Type B pancreatic cell (in vitro differentiated cells): Measurements from ENCODE around the gene PPDPF. TPM values are rescaled to one million over a fixed set of nuclear protein-coding genes. Genes with fewer than 3 reads are reported as not detected.

Source experiments
- DNase-seq: peaks from one replicate; pipeline ENCODE4 v3.0.0; 2021; ENCODE audit warnings: mixed read lengths; ENCODE audit not compliant: unreplicated experiment; ENCODE audit errors: extremely low spot score
- H3K27ac Mint-ChIP-seq: 2 replicates; pipeline ENCODE4 v1.8.0; 2021; ENCODE audit warnings: mild to moderate bottlenecking, mixed read lengths
- H3K27me3 Mint-ChIP-seq: 2 replicates; pipeline ENCODE4 v1.8.0; 2021; ENCODE audit warnings: mixed read lengths
- H3K36me3 Mint-ChIP-seq: 2 replicates; pipeline ENCODE4 v1.8.0; 2021; ENCODE audit warnings: mixed read lengths
- H3K4me1 Mint-ChIP-seq: one replicate; pipeline ENCODE4 v1.8.0; 2021; ENCODE audit warnings: mixed read lengths; ENCODE audit not compliant: unreplicated experiment
- H3K4me3 Mint-ChIP-seq: 2 replicates; pipeline ENCODE4 v1.8.0; 2021; ENCODE audit warnings: mild to moderate bottlenecking, mixed read lengths
- H3K9me3 Mint-ChIP-seq: 2 replicates; pipeline ENCODE4 v1.8.0; 2021; ENCODE audit warnings: mixed read lengths
- CTCF ChIP-seq: fragments of 200-600 bp; sonication (generic); conservative IDR thresholded peaks from 2 replicates; pipeline ENCODE4 v1.5.0; 2021; ENCODE audit warnings: antibody characterized with exemption, mild to moderate bottlenecking
- total RNA-seq: library from RNA; stranded (reverse); gene quantifications from 2 replicates; pipeline ENCODE4 v1.2.1, GENCODE V29; 2021; ENCODE audit warnings: low replicate concordance

PPDPF gene
- total RNA-seq, 1 donor from 2014 or later, result 280 TPM

DNA sequence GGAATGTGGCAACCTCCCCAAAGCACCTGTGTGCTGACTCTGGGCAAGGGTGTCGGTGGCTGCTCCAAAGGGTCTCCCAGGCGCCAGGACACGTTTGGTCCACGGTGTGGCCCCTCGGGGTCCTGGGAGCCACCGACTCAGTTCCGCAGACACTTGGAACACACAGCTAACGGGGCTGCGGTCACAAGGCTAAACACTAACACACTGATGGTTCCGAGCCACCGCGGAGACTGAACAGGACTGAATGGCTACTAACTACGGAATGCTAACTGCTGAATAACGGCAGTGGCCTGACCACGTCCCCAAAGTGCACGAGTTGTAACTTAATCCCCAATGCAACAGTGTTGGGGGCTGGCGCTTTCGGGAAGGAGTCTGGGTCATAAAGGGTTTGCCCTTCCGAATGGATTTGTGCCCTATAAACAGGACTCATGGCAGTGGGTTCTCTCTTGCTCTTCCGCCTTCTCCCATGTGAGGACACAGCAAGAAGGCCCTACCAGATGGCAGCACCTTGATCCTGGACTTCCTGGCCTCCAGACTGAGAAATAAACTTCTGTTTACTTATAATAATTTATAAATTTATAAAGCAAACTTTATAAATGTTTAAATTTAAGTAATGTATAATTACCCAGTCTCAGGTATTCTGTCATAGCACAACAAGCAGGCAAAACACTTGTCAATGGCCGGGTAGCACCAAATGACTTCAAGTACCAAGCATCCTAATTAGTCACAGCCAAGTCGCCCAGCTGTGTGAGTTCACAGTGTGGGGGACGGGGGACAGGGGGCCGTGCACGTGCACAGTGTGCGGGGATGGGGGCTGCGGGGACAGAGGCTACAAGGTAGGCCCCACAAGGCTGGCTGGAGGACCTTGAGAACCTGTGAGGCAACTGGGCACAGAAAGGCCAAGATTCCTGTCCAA is 19.4 kb upstream of the PPDPF start:
- DNase-seq, result no peak
- Mint-ChIP-seq H3K9me3 (peaks cover 5% of the 10 kb centered on the region), H3K36me3 (no peaks in the 10 kb centered on the region), H3K4me1 (no peaks in the 10 kb centered on the region), H3K4me3 (peak overlapping the region; percentile 67), H3K27me3 (peaks cover 35% of the 10 kb centered on the region), H3K27ac (no peak overlapping the region)
- no peak for TF ChIP-seq CTCF

GRCh38 chr20:63501818-63502670 is 18.5 kb upstream of the PPDPF start:
- Mint-ChIP-seq H3K36me3 (no peaks in the 10 kb centered on the region), H3K4me3 (no peak overlapping the region), H3K4me1 (no peaks in the 10 kb centered on the region), H3K27ac (no peak overlapping the region), H3K27me3 (peaks cover 32% of the 10 kb centered on the region), H3K9me3 (peaks cover 5% of the 10 kb centered on the region)
- TF ChIP-seq CTCF, result no peak
- DNase-seq, result no peak

DNA sequence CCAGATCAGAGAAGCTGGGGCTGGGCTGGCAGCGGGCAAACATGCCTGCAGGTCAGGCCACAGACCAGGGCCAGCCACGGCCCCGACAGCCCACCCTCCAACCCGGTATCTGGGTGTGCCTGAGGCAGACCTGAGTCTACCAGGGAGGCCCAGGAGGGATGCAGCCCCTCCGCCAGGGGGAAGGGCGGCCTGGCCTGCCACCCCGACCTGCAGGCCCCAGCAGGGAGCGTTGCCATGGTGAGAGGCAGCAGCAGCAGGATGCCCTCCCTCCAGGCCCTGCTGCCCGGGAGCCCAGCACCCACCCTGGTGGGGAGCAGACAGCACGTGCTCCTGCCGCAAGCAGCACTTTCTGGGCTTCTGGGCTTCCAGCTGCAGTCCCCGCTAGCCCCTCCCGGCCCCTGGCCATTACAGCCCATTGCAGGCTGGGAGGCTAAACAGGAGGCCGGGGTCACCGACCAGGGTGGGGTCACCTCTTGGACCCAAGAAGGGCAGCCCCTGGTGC is 17.8 kb upstream of the PPDPF start:
- H3K27ac Mint-ChIP-seq, result no peak overlapping the region
- no peak overlapping the region for H3K4me3 Mint-ChIP-seq
- TF ChIP-seq CTCF, result no peak
- H3K9me3 Mint-ChIP-seq, result peaks cover 5% of the 10 kb centered on the region
- H3K36me3 Mint-ChIP-seq, result no peaks in the 10 kb centered on the region
- no peaks in the 10 kb centered on the region for H3K4me1 Mint-ChIP-seq
- DNase-seq, result no peak
- peaks cover 27% of the 10 kb centered on the region for H3K27me3 Mint-ChIP-seq

GRCh38 chr20:63503524-63503923 is 17.0 kb upstream of the PPDPF start:
- peaks cover 33% of the 10 kb centered on the region for H3K27me3 Mint-ChIP-seq
- no peaks in the 10 kb centered on the region for H3K4me1 Mint-ChIP-seq
- no peak for TF ChIP-seq CTCF
- no peak overlapping the region for H3K27ac Mint-ChIP-seq
- H3K9me3 Mint-ChIP-seq, result peaks cover 5% of the 10 kb centered on the region
- no peaks in the 10 kb centered on the region for H3K36me3 Mint-ChIP-seq
- H3K4me3 Mint-ChIP-seq, result no peak overlapping the region
- DNase-seq, result no peak

GRCh38 chr20:63504642-63505041 is 15.9 kb upstream of the PPDPF start:
- peaks cover 5% of the 10 kb centered on the region for H3K9me3 Mint-ChIP-seq
- TF ChIP-seq CTCF, result no peak
- H3K27ac Mint-ChIP-seq, result no peak overlapping the region
- peaks cover 39% of the 10 kb centered on the region for H3K27me3 Mint-ChIP-seq
- no peaks in the 10 kb centered on the region for H3K36me3 Mint-ChIP-seq
- H3K4me1 Mint-ChIP-seq, result no peaks in the 10 kb centered on the region
- H3K4me3 Mint-ChIP-seq, result no peak overlapping the region
- DNase-seq, result no peak
